PFSK-1 (cell line): ENCODE results near the gene RALY.

Source experiments
- FOXP2 ChIP-seq: optimal IDR thresholded peaks from 2 replicates; pipeline ENCODE3; 2011; ENCODE audit warnings: borderline replicate concordance, control low read depth, inconsistent platforms; ENCODE audit not compliant: insufficient read depth; ENCODE audit errors: extremely low read length, extremely low read depth
- POLR2AphosphoS5 ChIP-seq: IDR thresholded peaks from 2 replicates; pipeline ENCODE4 v1.6.1; 2012; ENCODE audit warnings: low read depth, mild to moderate bottlenecking, control low read depth, low read length, moderate library complexity
- SIN3A ChIP-seq: IDR thresholded peaks from 2 replicates; pipeline ENCODE4 v1.6.1; 2012; ENCODE audit warnings: mild to moderate bottlenecking, low read length, moderate library complexity, borderline replicate concordance; ENCODE audit not compliant: insufficient read depth
- TAF1 ChIP-seq: IDR thresholded peaks from 2 replicates; pipeline ENCODE4 v1.6.1; 2012; ENCODE audit warnings: low read length, control low read depth, borderline replicate concordance; ENCODE audit not compliant: insufficient read depth
- TF ChIP-seq, protein P1 (sequence below), 2 experiments: IDR thresholded peaks; 2 replicates each; pipeline versions ENCODE4 v1.6.1 to v1.8.0; 2011 to 2012; ENCODE audit warnings: low read depth in 2 of 2, low read length in 2 of 2, control low read depth in 1 of 2, inconsistent platforms in 1 of 2, mild to moderate bottlenecking in 1 of 2, moderate library complexity in 1 of 2; ENCODE audit not compliant: insufficient read depth in 1 of 2

RALY gene

DNA sequence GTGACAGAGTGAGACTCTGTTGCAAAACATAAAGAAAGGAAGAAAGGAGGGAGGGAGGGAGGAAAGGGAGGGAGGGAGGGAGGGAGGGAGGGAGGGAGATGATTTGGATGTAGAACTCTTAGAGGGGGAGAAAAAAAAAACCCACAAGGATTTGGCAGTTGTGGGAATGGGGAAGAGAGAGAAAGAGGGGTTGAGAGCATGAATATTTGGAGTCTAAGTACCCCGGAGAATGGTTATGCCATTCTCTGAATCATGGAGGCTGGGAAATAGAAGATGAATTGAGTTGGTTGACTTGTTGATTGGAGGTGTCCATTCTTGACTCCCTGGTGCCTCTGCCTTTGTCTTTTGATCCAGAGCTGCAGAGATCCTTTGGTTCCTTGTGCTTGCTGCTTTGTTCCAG lies 35.7 kb downstream of the RALY start:
- no peak for TF ChIP-seq FOXP2
- TF ChIP-seq TAF1 = no peak
- TF ChIP-seq, protein P1, sequence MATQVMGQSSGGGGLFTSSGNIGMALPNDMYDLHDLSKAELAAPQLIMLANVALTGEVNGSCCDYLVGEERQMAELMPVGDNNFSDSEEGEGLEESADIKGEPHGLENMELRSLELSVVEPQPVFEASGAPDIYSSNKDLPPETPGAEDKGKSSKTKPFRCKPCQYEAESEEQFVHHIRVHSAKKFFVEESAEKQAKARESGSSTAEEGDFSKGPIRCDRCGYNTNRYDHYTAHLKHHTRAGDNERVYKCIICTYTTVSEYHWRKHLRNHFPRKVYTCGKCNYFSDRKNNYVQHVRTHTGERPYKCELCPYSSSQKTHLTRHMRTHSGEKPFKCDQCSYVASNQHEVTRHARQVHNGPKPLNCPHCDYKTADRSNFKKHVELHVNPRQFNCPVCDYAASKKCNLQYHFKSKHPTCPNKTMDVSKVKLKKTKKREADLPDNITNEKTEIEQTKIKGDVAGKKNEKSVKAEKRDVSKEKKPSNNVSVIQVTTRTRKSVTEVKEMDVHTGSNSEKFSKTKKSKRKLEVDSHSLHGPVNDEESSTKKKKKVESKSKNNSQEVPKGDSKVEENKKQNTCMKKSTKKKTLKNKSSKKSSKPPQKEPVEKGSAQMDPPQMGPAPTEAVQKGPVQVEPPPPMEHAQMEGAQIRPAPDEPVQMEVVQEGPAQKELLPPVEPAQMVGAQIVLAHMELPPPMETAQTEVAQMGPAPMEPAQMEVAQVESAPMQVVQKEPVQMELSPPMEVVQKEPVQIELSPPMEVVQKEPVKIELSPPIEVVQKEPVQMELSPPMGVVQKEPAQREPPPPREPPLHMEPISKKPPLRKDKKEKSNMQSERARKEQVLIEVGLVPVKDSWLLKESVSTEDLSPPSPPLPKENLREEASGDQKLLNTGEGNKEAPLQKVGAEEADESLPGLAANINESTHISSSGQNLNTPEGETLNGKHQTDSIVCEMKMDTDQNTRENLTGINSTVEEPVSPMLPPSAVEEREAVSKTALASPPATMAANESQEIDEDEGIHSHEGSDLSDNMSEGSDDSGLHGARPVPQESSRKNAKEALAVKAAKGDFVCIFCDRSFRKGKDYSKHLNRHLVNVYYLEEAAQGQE (IDR thresholded peaks at IDR 0.05; ENCODE audit: insufficient read depth in 1 of 2, low read depth in 2 of 2, low read length in 2 of 2) = no peak
- no peak for TF ChIP-seq SIN3A
- no peak for TF ChIP-seq POLR2AphosphoS5

DNA sequence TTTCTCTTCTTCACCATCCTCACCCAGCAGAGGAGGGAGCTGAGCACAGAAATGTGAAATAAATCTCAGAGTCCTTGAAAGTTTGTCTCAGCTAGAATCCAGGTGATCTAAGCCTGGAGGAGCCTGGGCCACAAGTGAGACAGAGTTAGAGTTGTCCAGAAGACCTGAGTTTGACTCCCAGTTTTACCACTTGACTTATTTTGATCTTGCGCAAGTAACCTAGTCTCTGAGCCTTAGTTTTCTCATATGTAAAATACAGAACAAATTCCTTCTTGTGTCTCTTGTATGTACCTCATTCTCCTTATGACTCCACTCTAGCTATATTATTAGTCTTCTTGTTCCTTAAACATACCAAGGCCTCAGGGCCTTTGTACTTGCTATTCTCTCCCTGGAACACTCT lies 36.7 kb downstream of the RALY start:
- TF ChIP-seq POLR2AphosphoS5 (no peak), FOXP2 (no peak), TAF1 (no peak), SIN3A (no peak)
- TF ChIP-seq, protein P1 (IDR thresholded peaks at IDR 0.05; ENCODE audit: insufficient read depth in 1 of 2, low read depth in 2 of 2, low read length in 2 of 2) = no peak

DNA sequence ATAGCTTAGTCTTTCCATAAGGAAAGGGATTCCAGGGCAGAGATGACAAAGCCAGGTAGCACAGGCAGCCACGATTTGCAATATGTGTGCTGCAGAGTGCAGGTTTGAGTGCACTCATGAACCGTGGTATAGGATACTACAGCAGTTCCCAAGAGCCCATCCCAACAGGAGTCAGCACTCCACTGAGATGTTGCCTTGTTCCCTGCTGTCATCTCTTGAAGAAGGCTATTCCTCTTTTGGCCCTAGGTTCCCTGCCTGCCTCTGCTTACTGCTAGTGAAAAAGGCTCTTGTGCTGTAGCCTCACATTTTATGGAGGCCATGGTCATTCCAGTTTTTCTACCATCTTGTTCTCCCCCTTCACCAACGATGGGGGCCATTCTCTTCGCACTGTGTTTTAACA lies 40.2 kb downstream of the RALY start:
- no peak for TF ChIP-seq TAF1
- no peak for TF ChIP-seq SIN3A
- TF ChIP-seq FOXP2 = no peak
- TF ChIP-seq, protein P1 (IDR thresholded peaks at IDR 0.05; ENCODE audit: insufficient read depth in 1 of 2, low read depth in 2 of 2, low read length in 2 of 2) = no peak
- no peak for TF ChIP-seq POLR2AphosphoS5

DNA sequence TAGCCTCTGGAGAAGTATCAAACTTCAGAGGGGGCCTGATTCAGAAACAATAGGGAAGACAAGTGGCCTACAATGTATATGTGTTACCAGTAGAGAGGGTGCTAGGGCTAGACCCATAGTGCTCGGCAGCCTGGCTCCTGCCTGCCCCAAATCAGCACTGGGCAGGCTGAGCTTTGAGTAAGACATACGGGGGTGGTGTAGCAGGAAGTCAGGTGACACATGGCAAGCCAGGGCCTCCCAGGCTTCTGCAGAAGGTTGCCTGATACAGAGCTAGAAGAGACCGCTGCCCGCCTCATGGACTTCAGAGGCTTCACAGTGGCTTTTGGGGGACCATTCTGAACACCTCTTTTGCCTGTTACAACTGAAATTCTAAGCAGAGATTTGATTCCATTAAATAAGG lies 43.4 kb downstream of the RALY start:
- TF ChIP-seq FOXP2 (no peak), SIN3A (no peak), POLR2AphosphoS5 (no peak), TAF1 (no peak)
- TF ChIP-seq, protein P1 (IDR thresholded peaks at IDR 0.05; ENCODE audit: insufficient read depth in 1 of 2, low read depth in 2 of 2, low read length in 2 of 2) = no peak

DNA sequence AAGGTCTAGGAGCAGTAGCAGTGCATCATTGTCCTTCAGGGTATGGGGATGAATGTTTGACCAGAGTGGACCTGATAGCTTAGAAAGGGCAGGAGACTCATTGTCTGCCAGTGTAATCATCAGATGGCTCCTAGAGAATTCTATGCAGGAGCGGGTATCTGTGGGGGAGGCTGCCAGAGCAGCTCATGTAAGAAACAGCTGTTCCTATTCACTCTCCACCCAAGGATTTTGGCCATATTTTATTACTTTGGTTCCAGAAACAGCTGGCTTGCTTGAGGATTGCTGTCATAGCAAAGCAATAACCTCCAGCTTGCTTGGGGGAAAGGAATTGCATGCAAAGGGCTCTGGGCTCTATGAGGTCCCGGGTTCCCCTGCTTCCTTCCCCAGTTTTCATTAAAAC lies 44.1 kb downstream of the RALY start:
- TF ChIP-seq, protein P1 (IDR thresholded peaks at IDR 0.05; ENCODE audit: insufficient read depth in 1 of 2, low read depth in 2 of 2, low read length in 2 of 2) = no peak
- TF ChIP-seq TAF1 (no peak), FOXP2 (no peak), SIN3A (no peak), POLR2AphosphoS5 (no peak)
